ENCODE data around the gene HEBP2. TPM values are rescaled to one million over a fixed set of nuclear protein-coding genes. Genes with fewer than 3 reads are reported as not detected.

The HEBP2 gene
- total RNA-seq, 4 donors from 2014 or later, result 141 to 195 (median 162) TPM

DNA sequence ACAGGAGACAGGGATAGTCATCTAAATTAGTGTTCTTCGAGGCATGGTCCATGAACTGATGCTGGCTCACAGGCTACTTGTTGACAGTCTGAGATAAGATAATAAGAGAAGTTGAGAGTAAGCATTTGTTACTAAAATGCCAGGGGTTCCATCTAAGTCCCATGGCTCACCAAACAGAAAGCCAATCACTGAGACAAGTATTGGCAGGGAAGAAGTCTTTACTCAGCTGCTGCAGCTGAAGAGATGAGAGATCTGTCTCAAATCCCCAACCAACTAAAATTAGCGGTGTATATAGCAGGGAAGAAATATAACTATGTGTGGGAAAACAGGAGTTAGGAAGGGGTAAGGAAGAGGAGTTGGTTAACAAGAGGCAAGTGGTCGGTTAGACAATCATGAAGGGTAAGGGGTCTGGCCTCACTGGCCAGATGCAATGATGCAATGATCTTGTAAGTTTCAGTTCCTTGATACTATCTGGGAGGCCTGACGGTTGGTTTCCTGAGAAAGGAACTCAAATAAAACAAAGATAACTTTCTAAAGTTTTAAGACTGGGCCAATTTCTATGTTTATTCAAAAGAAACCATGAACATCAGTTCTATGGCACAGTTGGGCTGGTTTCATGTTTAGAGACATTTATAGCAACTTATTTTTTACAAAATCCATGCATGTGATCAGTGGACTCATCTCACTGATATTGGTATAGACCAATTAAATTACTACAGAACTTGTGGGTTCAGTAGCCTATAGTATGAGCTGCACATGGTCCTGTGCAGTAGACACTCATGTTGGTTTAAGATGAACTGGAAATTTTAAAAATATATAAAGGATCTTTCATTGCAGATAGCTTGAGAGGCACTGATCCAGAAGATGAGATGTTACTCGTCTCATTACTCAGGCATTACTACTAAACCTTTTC, 9.9 kb upstream of the HEBP2 start:
- TF ChIP-seq, protein P1, sequence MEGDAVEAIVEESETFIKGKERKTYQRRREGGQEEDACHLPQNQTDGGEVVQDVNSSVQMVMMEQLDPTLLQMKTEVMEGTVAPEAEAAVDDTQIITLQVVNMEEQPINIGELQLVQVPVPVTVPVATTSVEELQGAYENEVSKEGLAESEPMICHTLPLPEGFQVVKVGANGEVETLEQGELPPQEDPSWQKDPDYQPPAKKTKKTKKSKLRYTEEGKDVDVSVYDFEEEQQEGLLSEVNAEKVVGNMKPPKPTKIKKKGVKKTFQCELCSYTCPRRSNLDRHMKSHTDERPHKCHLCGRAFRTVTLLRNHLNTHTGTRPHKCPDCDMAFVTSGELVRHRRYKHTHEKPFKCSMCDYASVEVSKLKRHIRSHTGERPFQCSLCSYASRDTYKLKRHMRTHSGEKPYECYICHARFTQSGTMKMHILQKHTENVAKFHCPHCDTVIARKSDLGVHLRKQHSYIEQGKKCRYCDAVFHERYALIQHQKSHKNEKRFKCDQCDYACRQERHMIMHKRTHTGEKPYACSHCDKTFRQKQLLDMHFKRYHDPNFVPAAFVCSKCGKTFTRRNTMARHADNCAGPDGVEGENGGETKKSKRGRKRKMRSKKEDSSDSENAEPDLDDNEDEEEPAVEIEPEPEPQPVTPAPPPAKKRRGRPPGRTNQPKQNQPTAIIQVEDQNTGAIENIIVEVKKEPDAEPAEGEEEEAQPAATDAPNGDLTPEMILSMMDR (IDR thresholded peaks at IDR 0.05), result no peak
- TF ChIP-seq POLR2A (IDR thresholded peaks at IDR 0.05), result no peak
- intact Hi-C loops (cut with DNase I; ENCODE audit: low total_unique reads), result no loop called here
- 83 to 88% methylated on average over 5 of the region's 5 CpGs for WGBS, 2 donors
- no peak for DNase-seq (ENCODE audit: low spot score in 2 of 2)
- no peak overlapping the region for H3K4me3 ChIP-seq (ENCODE audit: low read depth, poor library complexity, severe bottlenecking)

DNA sequence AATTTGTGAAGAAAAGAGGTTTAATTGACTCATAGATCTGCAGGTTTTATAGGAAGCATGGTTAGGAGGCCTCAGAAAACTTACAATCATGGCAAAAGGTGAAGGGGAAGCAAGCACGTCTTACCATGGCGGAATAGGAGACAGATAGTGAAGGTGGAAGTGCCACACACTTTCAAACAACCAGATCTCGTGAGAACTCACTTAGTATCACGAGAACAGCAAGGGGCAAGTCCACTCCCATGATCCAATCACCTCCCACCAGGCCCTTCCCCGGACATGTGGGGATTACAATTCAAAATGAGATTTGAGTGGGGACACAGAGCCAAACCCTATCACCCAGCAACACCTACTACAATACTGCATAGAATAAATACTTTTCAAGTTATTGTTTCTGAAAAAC, 7.3 kb upstream of the HEBP2 start:
- no peak overlapping the region for H3K4me3 ChIP-seq (ENCODE audit: low read depth, poor library complexity, severe bottlenecking)
- no peak for DNase-seq (ENCODE audit: low spot score in 2 of 2)
- intact Hi-C loops (cut with DNase I; ENCODE audit: low total_unique reads), result no loop called here
- 93% methylated on average over 5 of the region's 5 CpGs for WGBS, 2 donors
- TF ChIP-seq POLR2A (IDR thresholded peaks at IDR 0.05), result no peak
- TF ChIP-seq, protein P1 (IDR thresholded peaks at IDR 0.05), result no peak

DNA sequence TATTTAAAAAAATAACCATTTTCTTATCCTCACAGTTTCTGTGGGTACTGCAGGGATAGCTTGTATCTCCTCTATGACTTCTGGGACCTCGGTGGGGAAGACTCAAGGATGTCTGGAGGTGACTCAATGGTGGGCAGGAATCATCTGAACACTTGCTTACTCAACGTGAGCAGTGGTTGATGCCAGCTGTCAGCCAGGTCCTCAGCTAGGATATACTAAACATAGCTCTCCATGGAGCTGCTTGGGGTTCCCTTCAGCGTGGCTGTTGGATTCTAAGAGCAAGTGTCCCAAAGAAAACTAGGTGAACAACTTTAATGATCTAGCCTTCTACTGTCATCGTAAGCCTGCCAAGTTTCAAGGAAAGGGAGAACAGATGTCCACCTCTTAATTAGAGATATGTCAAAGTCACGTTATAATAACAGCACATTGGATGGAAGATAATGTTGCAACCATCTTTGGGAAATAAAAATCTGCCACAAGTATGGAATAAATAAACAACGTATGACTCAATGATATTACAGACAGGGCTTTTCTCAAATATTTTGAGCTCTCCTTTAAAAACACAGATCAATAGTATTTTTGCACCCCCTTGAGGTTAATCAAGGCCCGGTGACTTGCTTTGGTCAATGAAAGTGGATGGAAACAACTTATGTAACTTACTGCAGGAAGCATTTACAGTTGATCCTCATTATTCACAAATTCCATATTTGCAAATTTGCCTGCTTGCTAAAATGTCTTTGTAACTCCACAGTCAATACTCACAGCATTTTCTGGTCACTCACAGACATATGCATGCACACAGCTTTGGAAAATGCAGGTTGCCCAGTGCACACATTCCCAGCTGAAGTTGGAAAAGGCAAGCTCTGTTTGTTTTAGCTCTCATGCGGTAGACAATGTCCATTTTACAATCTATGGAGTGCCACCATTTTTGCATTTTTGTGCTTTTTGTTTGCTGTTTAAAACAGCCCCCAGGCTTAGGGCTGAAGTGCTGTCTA, 6.6 kb upstream of the HEBP2 start:
- no peak overlapping the region for H3K4me3 ChIP-seq (ENCODE audit: low read depth, poor library complexity, severe bottlenecking)
- intact Hi-C loops (cut with DNase I; ENCODE audit: low total_unique reads), result no loop called here
- no peak for TF ChIP-seq POLR2A (IDR thresholded peaks at IDR 0.05)
- TF ChIP-seq, protein P1 (IDR thresholded peaks at IDR 0.05), result no peak
- 76 to 85% methylated on average over 8 of the region's 8 CpGs for WGBS, 2 donors
- DNase-seq (ENCODE audit: low spot score in 2 of 2), result no peak

DNA sequence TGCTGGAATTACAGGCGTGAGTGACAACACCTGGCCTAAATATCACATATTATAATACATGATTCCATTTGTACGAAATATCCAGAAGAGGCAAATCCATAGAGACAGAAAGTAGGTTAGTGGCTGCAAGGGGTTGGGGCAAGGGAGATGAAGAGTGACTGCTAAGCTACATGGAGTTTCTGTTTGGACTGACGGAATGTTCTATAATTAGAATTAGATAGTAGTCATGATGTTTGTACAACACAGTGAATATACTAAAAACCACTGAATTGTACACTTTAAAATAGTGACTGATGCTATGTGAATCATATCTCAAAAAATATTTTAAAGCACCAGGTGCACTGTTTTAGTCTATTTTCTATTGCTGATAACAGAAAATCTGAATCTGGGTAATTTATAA, 3.7 kb upstream of the HEBP2 start:
- WGBS, 2 donors, result 85 to 90% methylated on average over 3 of the region's 3 CpGs
- intact Hi-C loops (cut with DNase I; ENCODE audit: low total_unique reads), result no loop called here
- no peak overlapping the region for H3K4me3 ChIP-seq (ENCODE audit: low read depth, poor library complexity, severe bottlenecking)

GRCh38 chr6:138401960-138402837, 1.8 kb upstream of the HEBP2 start:
- 89 to 94% methylated on average over 14 of the region's 14 CpGs for WGBS, 2 donors
- TF ChIP-seq, protein P1 (IDR thresholded peaks at IDR 0.05), result no peak
- TF ChIP-seq POLR2A (IDR thresholded peaks at IDR 0.05), result no peak
- intact Hi-C loops (cut with DNase I; ENCODE audit: low total_unique reads), result no loop called here
- DNase-seq (ENCODE audit: low spot score in 2 of 2), result no peak
- H3K4me3 ChIP-seq (ENCODE audit: low read depth, poor library complexity, severe bottlenecking), result no peak overlapping the region

More for the DNA sequence above, 3.7 kb upstream of the HEBP2 start:
- TF ChIP-seq POLR2A (IDR thresholded peaks at IDR 0.05), result no peak
- DNase-seq (ENCODE audit: low spot score in 2 of 2), result no peak

Data from lower leg skin (tissue), 4 donors.